H9 (cell line): ENCODE results near the gene CREG2. TPM values are rescaled to one million over a fixed set of nuclear protein-coding genes. Genes with fewer than 3 reads are reported as not detected.

ENCODE experiments used
- DNase-seq: peaks from one replicate; pipeline ENCODE4 v3.0.0-alpha.2; 2017
- H2AFZ ChIP-seq: one replicate; pipeline ENCODE4 v1.6.1; 2013; ENCODE audit warnings: mild to moderate bottlenecking, low read length, control low read depth, moderate library complexity
- H2AK5ac ChIP-seq: 2 replicates; pipeline ENCODE4 v1.6.1; 2013; ENCODE audit warnings: low read length, control low read depth, mixed read lengths; ENCODE audit not compliant: insufficient read length
- H2BK120ac ChIP-seq: one replicate; pipeline ENCODE4 v1.6.1; 2013; ENCODE audit warnings: low read depth, mild to moderate bottlenecking, low read length, control low read depth, inconsistent platforms; ENCODE audit not compliant: poor library complexity, severe bottlenecking
- H2BK12ac ChIP-seq: 2 replicates; pipeline ENCODE4 v1.6.1; 2013; ENCODE audit warnings: low read length, control low read depth, mixed read lengths, low read depth; ENCODE audit not compliant: insufficient read length
- H2BK15ac ChIP-seq: 2 replicates; pipeline ENCODE4 v1.6.1; 2013; ENCODE audit warnings: low read depth, low read length, control low read depth
- H2BK20ac ChIP-seq: one replicate; pipeline ENCODE4 v1.6.1; 2013; ENCODE audit warnings: low read depth, mild to moderate bottlenecking, low read length, control low read depth, inconsistent platforms; ENCODE audit not compliant: poor library complexity, severe bottlenecking
- H2BK5ac ChIP-seq: 2 replicates; pipeline ENCODE4 v1.6.1; 2013; ENCODE audit warnings: low read length, control low read depth, mixed read lengths; ENCODE audit not compliant: insufficient read length
- H3K14ac ChIP-seq: 2 replicates; pipeline ENCODE4 v1.6.1; 2013; ENCODE audit warnings: low read length, control low read depth; ENCODE audit not compliant: insufficient read depth
- H3K18ac ChIP-seq: 2 replicates; pipeline ENCODE4 v1.6.1; 2013; ENCODE audit warnings: low read depth, mild to moderate bottlenecking, mixed read lengths, low read length, control low read depth; ENCODE audit not compliant: insufficient read length
- H3K23ac ChIP-seq: 2 replicates; pipeline ENCODE4 v1.6.1; 2013; ENCODE audit warnings: low read length, control low read depth, mixed read lengths, low read depth; ENCODE audit not compliant: insufficient read length
- H3K23me2 ChIP-seq: 2 replicates; pipeline ENCODE4 v1.6.1; 2013; ENCODE audit warnings: low read depth, mild to moderate bottlenecking, mixed read lengths, low read length, control low read depth; ENCODE audit not compliant: insufficient read length, poor library complexity, severe bottlenecking
- H3K27ac ChIP-seq: 2 replicates; pipeline ENCODE4 v1.5.1; 2013; ENCODE audit warnings: low read length, control low read depth, mixed read lengths, low read depth; ENCODE audit not compliant: insufficient read length
- H3K27me3 ChIP-seq: 2 replicates; pipeline ENCODE4 v1.6.1; 2013; ENCODE audit warnings: low read length, control low read depth, inconsistent platforms; ENCODE audit not compliant: insufficient read depth
- H3K4ac ChIP-seq: 2 replicates; pipeline ENCODE4 v1.6.1; 2013; ENCODE audit warnings: low read depth, mild to moderate bottlenecking, control low read depth, inconsistent platforms, low read length, moderate library complexity
- H3K4me1 ChIP-seq: 2 replicates; pipeline ENCODE4 v1.6.1; 2013; ENCODE audit warnings: low read length, control low read depth, inconsistent platforms; ENCODE audit not compliant: insufficient read depth
- H3K4me2 ChIP-seq: 2 replicates; pipeline ENCODE4 v1.6.1; 2013; ENCODE audit warnings: low read length, control low read depth, mixed read lengths; ENCODE audit not compliant: insufficient read length, insufficient read depth
- H3K56ac ChIP-seq: 2 replicates; pipeline ENCODE4 v1.6.1; 2013; ENCODE audit warnings: low read depth, mild to moderate bottlenecking, mixed read lengths, low read length, control low read depth; ENCODE audit not compliant: insufficient read length
- H3K79me1 ChIP-seq: 2 replicates; pipeline ENCODE4 v1.6.1; 2013; ENCODE audit warnings: low read depth, mild to moderate bottlenecking, moderate library complexity, low read length, control low read depth, inconsistent platforms; ENCODE audit not compliant: insufficient read depth, poor library complexity, severe bottlenecking
- H3K79me2 ChIP-seq: 2 replicates; pipeline ENCODE4 v1.6.1; 2013; ENCODE audit warnings: low read length, control low read depth, inconsistent platforms; ENCODE audit not compliant: insufficient read depth
- H3K9ac ChIP-seq: 2 replicates; pipeline ENCODE4 v1.6.1; 2013; ENCODE audit warnings: low read length, control low read depth, mixed read lengths; ENCODE audit not compliant: insufficient read length; ENCODE audit errors: extremely low read depth
- H3K9me3 ChIP-seq: one replicate; pipeline ENCODE4 v1.6.1; 2013; ENCODE audit warnings: low read depth, low read length, inconsistent platforms; ENCODE audit not compliant: control insufficient read depth
- H3T11ph ChIP-seq: one replicate; pipeline ENCODE4 v1.6.1; 2013; ENCODE audit warnings: mild to moderate bottlenecking, low read length, control low read depth, inconsistent platforms
- H4K20me1 ChIP-seq: one replicate; pipeline ENCODE4 v1.6.1; 2013; ENCODE audit not compliant: control insufficient read depth, insufficient read length, insufficient read depth
- H4K5ac ChIP-seq: 2 replicates; pipeline ENCODE4 v1.6.1; 2013; ENCODE audit warnings: low read depth, mild to moderate bottlenecking, mixed read lengths, low read length, control low read depth; ENCODE audit not compliant: insufficient read length
- H4K8ac ChIP-seq: replicated peaks from 2 replicates; pipeline ENCODE4 v1.6.1; 2013; ENCODE audit warnings: low read length, control low read depth, mixed read lengths, low read depth; ENCODE audit not compliant: insufficient read length
- H4K91ac ChIP-seq: 2 replicates; pipeline ENCODE4 v1.6.1; 2013; ENCODE audit warnings: low read depth, mild to moderate bottlenecking, moderate library complexity, mixed read lengths, low read length, control low read depth; ENCODE audit not compliant: insufficient read length
- H3K27ac Mint-ChIP-seq, 3 experiments: 2 replicates in 2 of 3; 3 replicates in 1 of 3; pipeline ENCODE4 v1.8.0; 2020 to 2021; ENCODE audit warnings: mixed read lengths in 3 of 3, mild to moderate bottlenecking in 1 of 3, moderate library complexity in 1 of 3
- H3K27me3 Mint-ChIP-seq: 2 replicates; pipeline ENCODE4 v1.8.0; 2021; ENCODE audit warnings: low read depth, mild to moderate bottlenecking, moderate library complexity, mixed read lengths
- H3K36me3 Mint-ChIP-seq, 3 experiments: 2 replicates in 2 of 3; 3 replicates in 1 of 3; pipeline ENCODE4 v1.8.0; 2020 to 2021; ENCODE audit warnings: low read depth in 3 of 3, mixed read lengths in 3 of 3; ENCODE audit not compliant: insufficient read depth in 1 of 3
- H3K4me1 Mint-ChIP-seq, 2 experiments: 2 replicates each; pipeline ENCODE4 v1.8.0; 2020; ENCODE audit warnings: mixed read lengths in 2 of 2
- H3K4me3 Mint-ChIP-seq, 2 experiments: 2 replicates in 1 of 2; 3 replicates in 1 of 2; pipeline ENCODE4 v1.8.0; 2020 to 2021; ENCODE audit warnings: mild to moderate bottlenecking in 2 of 2, mixed read lengths in 2 of 2, moderate library complexity in 1 of 2
- H3K9me3 Mint-ChIP-seq, 2 experiments: 2 replicates in 1 of 2; 3 replicates in 1 of 2; pipeline ENCODE4 v1.8.0; 2020; ENCODE audit warnings: mild to moderate bottlenecking in 2 of 2, mixed read lengths in 2 of 2, moderate library complexity in 1 of 2
- CTCF ChIP-seq: fragments of 200-600 bp; sonication (generic); conservative IDR thresholded peaks from 3 replicates; pipeline ENCODE4 v1.8.0; 2021; ENCODE audit warnings: antibody characterized with exemption, mild to moderate bottlenecking
- WGBS: extraction: QIAGEN DNeasy Blood & Tissue Kit; methylation state at CpG from one replicate; pipeline ENCODE4 v1.1.7; 2013; ENCODE audit warnings: missing lambda C conversion rate, low lambda C conversion rate, mixed read lengths; ENCODE audit not compliant: insufficient read length; ENCODE audit errors: extremely low coverage; 5-methylcytosine and 5-hydroxymethylcytosine counted together
- long read RNA-seq: library from polyadenylated mRNA; unstranded; transcript quantifications from one replicate; pipeline ENCODE4 v2.0.0, GENCODE V29; 2020
- total RNA-seq: library from RNA; stranded (reverse); gene quantifications from 2 replicates; pipeline ENCODE4 v1.2.1, GENCODE V29; 2021

The CREG2 gene
- total RNA-seq, result 0.77 and 1.2 TPM in 2 replicates
- long read RNA-seq, result 0 reads

- Histone ChIP-seq H4K20me1 (no peaks in the 10 kb centered on the region), H3K27ac (no peak within 1 kb of the TSS), H2BK15ac (no peak within 1 kb of the TSS), H3K4me1 (no peaks in the 10 kb centered on the region), H3K23me2 (peaks cover 8% of the 10 kb centered on the region), H3K4ac (no peak within 1 kb of the TSS), H3K23ac (no peak within 1 kb of the TSS), H4K8ac (no peak within 1 kb of the TSS), H3K18ac (no peak within 1 kb of the TSS), H3K9me3 (no peaks in the 10 kb centered on the region), H3T11ph (no peak within 1 kb of the TSS), H2BK12ac (no peak within 1 kb of the TSS), H3K9ac (no peak within 1 kb of the TSS), H2AK5ac (no peak within 1 kb of the TSS), H2BK5ac (no peak within 1 kb of the TSS), H3K4me2 (peak within 1 kb of the TSS; percentile 76), H3K56ac (no peak within 1 kb of the TSS), H4K91ac (no peak within 1 kb of the TSS), H2AFZ (no peak within 1 kb of the TSS), H3K79me2 (no peaks in the 10 kb centered on the region), H3K27me3 (peaks cover 13% of the 10 kb centered on the region; the same call in 1 of the 2 replicates), H3K14ac (peak within 1 kb of the TSS; percentile 56; the same call in 1 of the 2 replicates), H4K5ac (no peak within 1 kb of the TSS), H2BK120ac (no peak within 1 kb of the TSS), H2BK20ac (no peak within 1 kb of the TSS), H3K79me1 (no peaks in the 10 kb centered on the region)
- DNase-seq, result peak; percentile 78
- Mint-ChIP-seq H3K36me3 (no peaks in the 10 kb centered on the region; a peak in 1 of 7 replicates), H3K4me1 (peaks cover 23 to 24% of the 10 kb centered on the region in 2 experiments), H3K4me3 (peak within 1 kb of the TSS; percentile 71 to 88), H3K9me3 (no peaks in the 10 kb centered on the region; a peak in 1 of 5 replicates), H3K27ac (no peak within 1 kb of the TSS), H3K27me3 (peaks cover 63% of the 10 kb centered on the region)
- WGBS, result no CpG with 5 or more reads among the region's 79 CpGs
- peak; percentile 75 for TF ChIP-seq CTCF
Observed at GRCh38 chr2:101387151-101387834, at the start of gene CREG2. Gene CREG2 (minus strand): TSS chr2:101387503. CDS start chr2:101387457, 46 bp downstream.
